Inflammatory macrophage treated with lipopolysaccharide for 4 hours (primary cell): ENCODE data around the gene ZNF566.
"Not testable (repeated sequence)": the region's sequence is repeated elsewhere in the genome, so short reads cannot be mapped to it uniquely, and the experiment has no call there.

Source experiments
- DNase-seq: peaks from one replicate; pipeline ENCODE4 v3.0.0-alpha.2; 2020

The ZNF566 gene

GRCh38 chr19:36489118-36489919, at the start of gene ZNF566:
Gene ZNF566 (minus strand): TSS chr19:36489561. CDS start chr19:36476557, 13,004 bp downstream.
- DNase-seq = peak; percentile 94

- no peak for DNase-seq
Observed at GRCh38 chr19:36528921-36529518, 39.7 kb upstream of the ZNF566 start.

GRCh38 chr19:36528194-36528920, 39.0 kb upstream of the ZNF566 start, which contains the start of gene ZNF260:
Gene ZNF260 (minus strand): TSS chr19:36528271. CDS start chr19:36515238, 13,033 bp downstream.
- DNase-seq = peak; percentile 97

GRCh38 chr19:36527873-36528193, 38.5 kb upstream of the ZNF566 start:
- no peak for DNase-seq

GRCh38 chr19:36527341-36527740, 38.0 kb upstream of the ZNF566 start:
- peak; percentile 13 for DNase-seq

- DNase-seq = no peak
Observed at GRCh38 chr19:36526581-36526980, 37.2 kb upstream of the ZNF566 start.

GRCh38 chr19:36524617-36525016, 35.3 kb upstream of the ZNF566 start:
- no peak for DNase-seq

GRCh38 chr19:36514012-36514612, 24.8 kb upstream of the ZNF566 start:
- DNase-seq = no peak

- no peak for DNase-seq
Observed at GRCh38 chr19:36508325-36508724, 19.0 kb upstream of the ZNF566 start.

- no peak for DNase-seq
Observed at GRCh38 chr19:36501973-36502372, 12.6 kb upstream of the ZNF566 start.

- DNase-seq = no peak
Observed at GRCh38 chr19:36497001-36497400, 7.6 kb upstream of the ZNF566 start.

- DNase-seq = peak; percentile 35
Observed at GRCh38 chr19:36492689-36493453, 3.5 kb upstream of the ZNF566 start.

- not testable (repeated sequence) for DNase-seq
Observed at GRCh38 chr19:36490846-36491245, 1.5 kb upstream of the ZNF566 start.

GRCh38 chr19:36489920-36490415, 607 bp upstream of the ZNF566 start:
- DNase-seq = peak; percentile 79

GRCh38 chr19:36488846-36489117, 579 bp downstream of the ZNF566 start:
- DNase-seq = no peak

GRCh38 chr19:36488118-36488845, 1.1 kb downstream of the ZNF566 start:
- no peak for DNase-seq

- DNase-seq = no peak
Observed at GRCh38 chr19:36483653-36484052, 5.7 kb downstream of the ZNF566 start.

- DNase-seq = no peak
Observed at GRCh38 chr19:36482876-36483275, 6.5 kb downstream of the ZNF566 start.

- no peak for DNase-seq
Observed at GRCh38 chr19:36460046-36460445, 29.3 kb downstream of the ZNF566 start.

GRCh38 chr19:36456831-36457230, 32.5 kb downstream of the ZNF566 start:
- DNase-seq = no peak

GRCh38 chr19:36449059-36449670, 40.2 kb downstream of the ZNF566 start:
- DNase-seq = no peak
